ENCODE results near the gene NOL3. TPM values are rescaled to one million over a fixed set of nuclear protein-coding genes. Genes with fewer than 3 reads are reported as not detected.

Gene NOL3
- total and polyA plus RNA-seq, 9 donors, result 14.7 to 44.7 (median 22.1) TPM

DNA sequence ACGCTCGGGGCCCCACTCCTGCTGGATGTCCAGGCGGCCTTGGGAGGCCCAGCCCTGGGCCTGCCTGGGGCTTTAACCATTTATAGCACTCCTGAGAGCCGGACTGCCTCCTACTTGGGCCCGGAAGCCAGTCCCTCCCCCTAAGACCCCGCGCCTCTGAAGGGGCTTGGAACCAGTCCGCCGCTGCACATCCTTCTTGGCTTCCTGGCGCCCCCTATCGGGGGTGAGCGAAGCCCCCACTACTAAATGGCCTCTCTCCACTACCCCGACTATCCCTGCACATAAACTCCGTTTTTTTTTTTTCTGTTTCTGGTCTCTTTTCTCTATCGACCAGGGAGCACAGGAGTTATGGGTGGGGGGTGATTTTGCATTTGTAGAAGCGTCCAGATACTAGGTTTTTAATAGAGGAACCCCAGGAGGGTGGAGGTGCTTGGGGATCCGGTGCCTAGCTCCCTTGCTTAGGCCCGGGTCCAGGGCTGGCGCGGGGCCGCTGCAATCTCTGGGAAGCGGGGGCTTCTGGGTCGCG, 633 bp upstream of the NOL3 start:
- Histone ChIP-seq H3K9me3 (replicated peaks; ENCODE audit: control insufficient read depth, low read depth, low read length) (no peaks in the 10 kb centered on the region), H3K4me1 (ENCODE audit: control insufficient read depth, insufficient read depth, low read length) (peaks cover 53% of the 10 kb centered on the region), H3K27me3 (ENCODE audit: control insufficient read depth, insufficient read depth, low read length) (peaks cover 97% of the 10 kb centered on the region), H3K4me3 (ENCODE audit: low read length) (peak overlapping the region; percentile 49), H3K27ac (ENCODE audit: low read length) (peak overlapping the region; percentile 85), H3K36me3 (ENCODE audit: control insufficient read depth, insufficient read depth, low read length) (no peaks in the 10 kb centered on the region)
- DNase-seq, result no peak
- WGBS (ENCODE audit: insufficient coverage), result 1% methylated on average over 21 of the region's 24 CpGs

DNA sequence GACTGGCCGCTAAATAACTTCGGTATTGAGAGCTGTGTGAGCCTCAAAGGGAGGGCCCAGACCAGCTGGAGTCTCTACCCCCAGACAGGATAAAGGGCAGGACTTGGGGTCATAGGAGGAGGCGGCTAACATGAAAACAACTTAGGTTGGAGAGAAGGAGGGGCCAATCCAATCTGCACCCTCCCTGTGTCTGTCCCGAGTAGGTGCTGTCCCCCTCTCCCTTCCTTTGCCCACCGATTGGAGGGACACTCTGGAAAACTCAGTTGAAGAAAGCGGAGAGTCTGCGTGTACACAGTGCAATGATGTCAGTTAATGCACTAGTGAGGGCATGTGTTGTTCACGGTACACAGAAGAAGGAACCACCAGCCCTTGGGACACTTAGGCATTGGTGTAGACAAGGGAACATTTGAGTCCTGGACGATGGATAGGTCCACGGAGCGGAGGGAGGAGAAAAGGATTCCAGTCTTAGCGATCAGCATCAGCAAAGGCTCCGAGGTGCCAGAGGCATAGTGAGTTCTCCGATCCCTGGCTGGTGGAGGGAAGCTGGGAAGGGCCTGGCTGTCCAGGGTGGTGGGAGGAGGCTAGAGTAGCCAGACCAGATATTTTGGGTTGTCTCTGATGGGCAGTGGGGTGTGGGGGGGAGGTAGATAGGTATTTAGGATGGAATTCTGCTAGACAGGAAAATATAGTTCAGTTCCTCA, 761 bp downstream of the NOL3 start:
- peaks cover 6% of the 10 kb centered on the region for H3K36me3 ChIP-seq (ENCODE audit: control insufficient read depth, insufficient read depth, low read length)
- peak overlapping the region; percentile 49 for H3K4me3 ChIP-seq (ENCODE audit: low read length)
- H3K4me1 ChIP-seq (ENCODE audit: control insufficient read depth, insufficient read depth, low read length), result peaks cover 55% of the 10 kb centered on the region
- peaks cover 97% of the 10 kb centered on the region for H3K27me3 ChIP-seq (ENCODE audit: control insufficient read depth, insufficient read depth, low read length)
- WGBS (ENCODE audit: insufficient coverage), result 17% methylated on average over 12 of the region's 14 CpGs
- DNase-seq, result no peak
- H3K9me3 ChIP-seq (replicated peaks; ENCODE audit: control insufficient read depth, low read depth, low read length), result no peaks in the 10 kb centered on the region
- H3K27ac ChIP-seq (ENCODE audit: low read length), result peak overlapping the region; percentile 95

DNA sequence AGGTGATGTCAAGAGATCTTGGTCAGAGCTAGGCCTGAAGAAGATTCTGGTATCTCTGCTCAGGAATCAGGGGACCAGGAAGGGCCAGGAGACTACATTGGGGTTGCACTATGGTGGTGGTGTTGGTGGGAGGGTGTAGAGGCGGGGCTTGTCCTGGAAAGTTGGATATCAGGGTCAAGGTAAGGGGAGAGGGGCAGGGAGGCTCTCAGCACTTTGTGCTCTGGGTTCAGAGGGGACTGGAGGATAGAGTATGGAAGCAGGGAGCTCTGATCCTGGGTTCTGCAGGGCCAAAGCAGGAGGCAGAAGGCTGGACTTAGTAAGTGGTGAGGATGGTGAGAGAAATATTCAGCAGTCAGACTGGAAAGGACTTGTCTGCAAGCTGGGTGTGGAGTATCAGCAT, 3.0 kb downstream of the NOL3 start:
- Histone ChIP-seq H3K27me3 (ENCODE audit: control insufficient read depth, insufficient read depth, low read length) (peaks cover 90% of the 10 kb centered on the region), H3K4me3 (ENCODE audit: low read length) (peak overlapping the region; percentile 38), H3K27ac (ENCODE audit: low read length) (peak overlapping the region; percentile 17), H3K36me3 (ENCODE audit: control insufficient read depth, insufficient read depth, low read length) (peaks cover 11% of the 10 kb centered on the region), H3K9me3 (replicated peaks; ENCODE audit: control insufficient read depth, low read depth, low read length) (no peaks in the 10 kb centered on the region), H3K4me1 (ENCODE audit: control insufficient read depth, insufficient read depth, low read length) (peaks cover 63% of the 10 kb centered on the region)
- no peak for DNase-seq
- WGBS (ENCODE audit: insufficient coverage), result 69% methylated on average over 1 of the region's 1 CpG

DNA sequence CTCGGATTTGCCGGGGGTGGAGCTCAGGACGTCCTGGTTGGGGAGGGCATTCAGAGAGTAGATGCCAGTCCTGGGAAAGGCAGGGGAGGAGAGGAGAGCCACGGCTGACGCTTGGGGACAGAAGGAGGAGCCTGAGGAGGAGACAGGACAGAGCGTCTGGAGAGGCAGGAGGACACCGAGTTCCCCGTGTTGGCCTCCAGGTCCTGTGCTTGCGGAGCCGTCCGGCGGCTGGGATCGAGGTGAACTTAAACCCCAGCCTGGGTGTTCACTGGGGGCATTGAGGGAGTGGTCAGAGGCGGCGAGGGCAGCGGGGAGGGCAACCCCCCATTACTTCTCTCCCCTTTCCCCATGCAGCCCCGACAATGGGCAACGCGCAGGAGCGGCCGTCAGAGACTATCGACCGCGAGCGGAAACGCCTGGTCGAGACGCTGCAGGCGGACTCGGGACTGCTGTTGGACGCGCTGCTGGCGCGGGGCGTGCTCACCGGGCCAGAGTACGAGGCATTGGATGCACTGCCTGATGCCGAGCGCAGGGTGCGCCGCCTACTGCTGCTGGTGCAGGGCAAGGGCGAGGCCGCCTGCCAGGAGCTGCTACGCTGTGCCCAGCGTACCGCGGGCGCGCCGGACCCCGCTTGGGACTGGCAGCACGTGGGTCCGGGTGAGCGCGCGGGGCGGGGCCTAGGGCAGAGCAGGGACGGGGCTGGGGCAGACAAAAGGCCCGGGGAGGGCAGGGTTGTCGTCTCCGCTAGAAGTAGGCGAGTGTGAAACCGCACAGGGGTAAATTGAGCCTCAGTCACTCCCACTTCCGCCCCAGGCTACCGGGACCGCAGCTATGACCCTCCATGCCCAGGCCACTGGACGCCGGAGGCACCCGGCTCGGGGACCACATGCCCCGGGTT, 3.7 kb downstream of the NOL3 start:
- no peaks in the 10 kb centered on the region for H3K9me3 ChIP-seq (replicated peaks; ENCODE audit: control insufficient read depth, low read depth, low read length)
- peak overlapping the region; percentile 62 for H3K27ac ChIP-seq (ENCODE audit: low read length)
- H3K4me1 ChIP-seq (ENCODE audit: control insufficient read depth, insufficient read depth, low read length), result peaks cover 62% of the 10 kb centered on the region
- 1% methylated on average over 58 of the region's 71 CpGs for WGBS (ENCODE audit: insufficient coverage)
- H3K36me3 ChIP-seq (ENCODE audit: control insufficient read depth, insufficient read depth, low read length), result peaks cover 11% of the 10 kb centered on the region
- peak overlapping the region; percentile 38 for H3K4me3 ChIP-seq (ENCODE audit: low read length)
- H3K27me3 ChIP-seq (ENCODE audit: control insufficient read depth, insufficient read depth, low read length), result peaks cover 83% of the 10 kb centered on the region
- peak; percentile 77 for DNase-seq

DNA sequence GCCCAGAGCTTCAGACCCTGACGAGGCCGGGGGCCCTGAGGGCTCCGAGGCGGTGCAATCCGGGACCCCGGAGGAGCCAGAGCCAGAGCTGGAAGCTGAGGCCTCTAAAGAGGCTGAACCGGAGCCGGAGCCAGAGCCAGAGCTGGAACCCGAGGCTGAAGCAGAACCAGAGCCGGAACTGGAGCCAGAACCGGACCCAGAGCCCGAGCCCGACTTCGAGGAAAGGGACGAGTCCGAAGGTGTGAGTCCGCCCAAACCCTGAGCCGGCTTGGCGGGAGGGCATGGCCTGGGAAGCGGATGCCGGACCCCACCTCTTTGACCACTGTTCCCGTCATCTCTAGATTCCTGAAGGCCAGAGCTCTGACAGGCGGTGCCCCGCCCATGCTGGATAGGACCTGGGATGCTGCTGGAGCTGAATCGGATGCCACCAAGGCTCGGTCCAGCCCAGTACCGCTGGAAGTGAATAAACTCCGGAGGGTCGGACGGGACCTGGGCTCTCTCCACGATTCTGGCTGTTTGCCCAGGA, 4.4 kb downstream of the NOL3 start:
- WGBS (ENCODE audit: insufficient coverage), result 21% methylated on average over 31 of the region's 31 CpGs
- H3K27me3 ChIP-seq (ENCODE audit: control insufficient read depth, insufficient read depth, low read length), result peaks cover 75% of the 10 kb centered on the region
- peaks cover 54% of the 10 kb centered on the region for H3K4me1 ChIP-seq (ENCODE audit: control insufficient read depth, insufficient read depth, low read length)
- H3K36me3 ChIP-seq (ENCODE audit: control insufficient read depth, insufficient read depth, low read length), result peaks cover 11% of the 10 kb centered on the region
- no peaks in the 10 kb centered on the region for H3K9me3 ChIP-seq (replicated peaks; ENCODE audit: control insufficient read depth, low read depth, low read length)
- DNase-seq, result no peak
- H3K27ac ChIP-seq (ENCODE audit: low read length), result peak overlapping the region; percentile 62
- peak overlapping the region; percentile 38 for H3K4me3 ChIP-seq (ENCODE audit: low read length)

DNA sequence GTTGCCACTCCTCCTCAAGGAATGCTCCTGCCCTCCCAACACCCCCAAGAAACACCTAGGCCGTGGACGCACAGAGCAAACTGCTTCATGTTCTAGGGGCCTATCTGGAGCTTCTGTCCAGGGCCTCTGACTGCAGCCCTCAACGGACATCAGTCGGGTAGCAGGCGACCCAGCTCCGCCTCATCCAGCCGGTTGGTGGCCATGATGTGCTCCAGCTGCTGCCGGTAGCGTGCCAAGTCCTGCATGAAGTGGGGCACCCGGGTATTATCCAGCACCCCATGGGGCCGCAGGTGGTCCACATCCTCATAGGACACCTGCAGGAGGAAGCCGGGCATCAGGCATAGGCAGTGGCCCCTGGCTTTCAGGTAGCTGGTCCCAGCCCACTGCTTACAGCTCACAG, 6.3 kb downstream of the NOL3 start:
- H3K27me3 ChIP-seq (ENCODE audit: control insufficient read depth, insufficient read depth, low read length), result peaks cover 58% of the 10 kb centered on the region

DNA sequence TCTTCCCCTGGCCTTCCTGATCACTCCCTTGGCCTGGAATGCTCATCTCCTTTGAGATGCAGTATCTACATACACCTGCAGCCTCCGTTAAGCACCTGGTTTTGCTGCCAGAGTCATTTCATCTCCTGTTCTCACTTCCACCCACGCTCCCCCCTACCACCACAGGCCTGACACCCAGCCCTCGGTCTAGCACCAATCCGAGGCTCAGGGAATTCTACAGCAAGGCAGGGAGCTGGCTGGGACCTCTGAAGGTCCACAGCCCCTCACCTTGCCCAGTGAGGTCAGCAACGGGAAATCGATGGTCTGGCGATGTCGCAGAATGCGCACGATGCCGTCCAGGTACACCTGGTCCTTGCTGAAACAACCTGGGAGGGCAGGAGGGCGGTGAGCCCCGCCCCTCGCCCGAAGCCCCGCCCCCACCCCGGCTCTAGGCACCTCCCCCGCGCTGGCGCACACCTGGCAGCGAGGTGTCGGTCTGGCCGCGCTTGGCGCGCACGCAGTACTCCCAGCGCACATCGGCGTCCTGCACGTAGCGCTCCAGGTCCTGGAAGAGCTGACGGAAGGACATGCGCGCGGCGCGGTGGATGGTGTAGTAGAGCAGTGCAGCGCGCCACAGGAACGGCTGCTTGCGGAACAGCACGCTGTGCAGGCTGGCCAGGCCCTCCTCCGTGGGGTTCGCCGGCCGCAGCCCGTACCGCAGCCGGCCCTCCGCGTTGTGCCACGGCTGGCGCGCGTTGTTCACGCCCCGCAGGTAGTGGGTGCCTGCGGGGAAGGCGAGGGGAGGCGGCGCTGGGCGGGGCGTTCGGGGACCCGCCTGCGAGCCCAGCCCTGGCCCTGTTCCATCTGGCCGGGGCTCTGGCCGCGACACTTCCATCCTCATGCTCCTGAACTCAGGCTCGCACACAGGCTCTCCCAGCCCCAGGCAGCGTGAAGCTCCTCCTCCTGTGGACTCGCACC, 7.7 kb downstream of the NOL3 start:
- peak overlapping the region; percentile 26 for H3K4me3 ChIP-seq (ENCODE audit: low read length)
- DNase-seq, result peak; percentile 74
- H3K27ac ChIP-seq (ENCODE audit: low read length), result no peak overlapping the region
- WGBS (ENCODE audit: insufficient coverage), result 3% methylated on average over 73 of the region's 73 CpGs
- peaks cover 18% of the 10 kb centered on the region for H3K36me3 ChIP-seq (ENCODE audit: control insufficient read depth, insufficient read depth, low read length)
- no peaks in the 10 kb centered on the region for H3K9me3 ChIP-seq (replicated peaks; ENCODE audit: control insufficient read depth, low read depth, low read length)
- H3K4me1 ChIP-seq (ENCODE audit: control insufficient read depth, insufficient read depth, low read length), result peaks cover 42% of the 10 kb centered on the region
- H3K27me3 ChIP-seq (ENCODE audit: control insufficient read depth, insufficient read depth, low read length), result peaks cover 46% of the 10 kb centered on the region

More for the DNA sequence above, 6.3 kb downstream of the NOL3 start:
- no peak overlapping the region for H3K27ac ChIP-seq (ENCODE audit: low read length)
- DNase-seq, result no peak
- H3K4me1 ChIP-seq (ENCODE audit: control insufficient read depth, insufficient read depth, low read length), result peaks cover 39% of the 10 kb centered on the region
- no peaks in the 10 kb centered on the region for H3K9me3 ChIP-seq (replicated peaks; ENCODE audit: control insufficient read depth, low read depth, low read length)
- 84% methylated on average over 12 of the region's 12 CpGs for WGBS (ENCODE audit: insufficient coverage)
- H3K36me3 ChIP-seq (ENCODE audit: control insufficient read depth, insufficient read depth, low read length), result peaks cover 18% of the 10 kb centered on the region
- no peak overlapping the region for H3K4me3 ChIP-seq (ENCODE audit: low read length)

DNA sequence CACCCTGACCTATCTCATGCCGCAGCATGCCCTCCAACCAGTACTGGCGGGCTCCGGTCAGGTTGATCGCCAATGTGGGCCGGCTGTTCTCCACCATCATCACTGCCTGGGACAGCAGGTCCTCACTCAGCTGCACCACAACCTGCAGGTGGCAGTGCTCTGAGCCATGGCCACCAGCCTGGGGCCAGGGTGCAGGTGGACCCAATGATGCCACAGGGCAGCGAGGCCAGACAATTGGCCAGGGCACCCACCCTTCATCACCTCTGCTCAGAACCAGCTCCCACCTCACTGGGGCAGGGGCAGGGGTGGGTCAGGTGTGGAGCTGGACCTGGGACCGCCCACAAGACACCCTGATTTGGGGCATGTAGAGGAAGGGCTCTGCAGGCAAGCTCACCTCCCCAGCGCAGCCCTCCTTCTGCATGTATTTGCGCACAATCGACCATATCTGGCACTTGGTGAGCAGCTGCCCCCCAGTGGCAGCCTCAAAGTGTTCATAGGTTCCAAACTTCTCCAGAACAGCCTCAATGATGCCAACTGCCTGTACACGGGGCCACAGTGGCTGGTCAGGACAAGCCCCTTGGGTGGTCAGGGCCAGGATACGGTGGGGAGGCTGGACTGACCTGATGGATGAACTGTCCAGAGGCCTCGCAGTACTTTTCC, 9.2 kb downstream of the NOL3 start:
- peaks cover 18% of the 10 kb centered on the region for H3K36me3 ChIP-seq (ENCODE audit: control insufficient read depth, insufficient read depth, low read length)
- WGBS (ENCODE audit: insufficient coverage), result 81% methylated on average over 8 of the region's 13 CpGs
- H3K9me3 ChIP-seq (replicated peaks; ENCODE audit: control insufficient read depth, low read depth, low read length), result no peaks in the 10 kb centered on the region
- H3K4me3 ChIP-seq (ENCODE audit: low read length), result no peak overlapping the region
- H3K27ac ChIP-seq (ENCODE audit: low read length), result no peak overlapping the region
- H3K4me1 ChIP-seq (ENCODE audit: control insufficient read depth, insufficient read depth, low read length), result peaks cover 37% of the 10 kb centered on the region
- peaks cover 31% of the 10 kb centered on the region for H3K27me3 ChIP-seq (ENCODE audit: control insufficient read depth, insufficient read depth, low read length)
- DNase-seq, result no peak

DNA sequence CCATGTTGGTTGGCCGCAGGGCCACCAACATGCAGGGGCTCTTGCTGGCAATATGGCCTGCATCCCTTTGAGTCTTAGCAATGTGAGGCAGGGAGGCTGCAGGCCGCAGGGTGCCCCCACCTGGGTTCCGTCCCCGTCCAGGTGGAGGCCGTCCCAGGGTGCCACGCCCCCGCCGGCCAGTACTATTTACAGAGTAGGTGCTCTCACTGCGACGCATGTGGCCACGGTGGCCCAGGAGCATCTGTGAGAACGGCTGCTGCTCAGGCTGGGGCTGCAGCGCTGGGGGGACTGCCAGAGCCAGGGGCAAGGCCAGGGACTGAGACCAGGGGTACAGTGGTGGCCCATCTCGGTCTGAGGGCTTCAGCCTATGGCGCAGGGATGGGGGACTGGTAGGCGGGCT, 9.8 kb downstream of the NOL3 start:
- H3K36me3 ChIP-seq (ENCODE audit: control insufficient read depth, insufficient read depth, low read length), result peaks cover 18% of the 10 kb centered on the region
- no peak for DNase-seq
- WGBS (ENCODE audit: insufficient coverage), result 90% methylated on average over 15 of the region's 16 CpGs
- no peak overlapping the region for H3K27ac ChIP-seq (ENCODE audit: low read length)
- peaks cover 25% of the 10 kb centered on the region for H3K27me3 ChIP-seq (ENCODE audit: control insufficient read depth, insufficient read depth, low read length)
- H3K4me3 ChIP-seq (ENCODE audit: low read length), result no peak overlapping the region
- H3K9me3 ChIP-seq (replicated peaks; ENCODE audit: control insufficient read depth, low read depth, low read length), result no peaks in the 10 kb centered on the region
- H3K4me1 ChIP-seq (ENCODE audit: control insufficient read depth, insufficient read depth, low read length), result peaks cover 37% of the 10 kb centered on the region
